H9 (cell line): ENCODE results near the gene ROCK2. TPM values are rescaled to one million over a fixed set of nuclear protein-coding genes. Genes with fewer than 3 reads are reported as not detected.

Source experiments
- DNase-seq: peaks from one replicate; pipeline ENCODE4 v3.0.0-alpha.2; 2017
- H2AFZ ChIP-seq: one replicate; pipeline ENCODE4 v1.6.1; 2013; ENCODE audit warnings: mild to moderate bottlenecking, low read length, control low read depth, moderate library complexity
- H2AK5ac ChIP-seq: 2 replicates; pipeline ENCODE4 v1.6.1; 2013; ENCODE audit warnings: low read length, control low read depth, mixed read lengths; ENCODE audit not compliant: insufficient read length
- H2BK120ac ChIP-seq: one replicate; pipeline ENCODE4 v1.6.1; 2013; ENCODE audit warnings: low read depth, mild to moderate bottlenecking, low read length, control low read depth, inconsistent platforms; ENCODE audit not compliant: poor library complexity, severe bottlenecking
- H2BK12ac ChIP-seq: 2 replicates; pipeline ENCODE4 v1.6.1; 2013; ENCODE audit warnings: low read length, control low read depth, mixed read lengths, low read depth; ENCODE audit not compliant: insufficient read length
- H2BK15ac ChIP-seq: 2 replicates; pipeline ENCODE4 v1.6.1; 2013; ENCODE audit warnings: low read depth, low read length, control low read depth
- H2BK20ac ChIP-seq: one replicate; pipeline ENCODE4 v1.6.1; 2013; ENCODE audit warnings: low read depth, mild to moderate bottlenecking, low read length, control low read depth, inconsistent platforms; ENCODE audit not compliant: poor library complexity, severe bottlenecking
- H2BK5ac ChIP-seq: 2 replicates; pipeline ENCODE4 v1.6.1; 2013; ENCODE audit warnings: low read length, control low read depth, mixed read lengths; ENCODE audit not compliant: insufficient read length
- H3K14ac ChIP-seq: 2 replicates; pipeline ENCODE4 v1.6.1; 2013; ENCODE audit warnings: low read length, control low read depth; ENCODE audit not compliant: insufficient read depth
- H3K18ac ChIP-seq: 2 replicates; pipeline ENCODE4 v1.6.1; 2013; ENCODE audit warnings: low read depth, mild to moderate bottlenecking, mixed read lengths, low read length, control low read depth; ENCODE audit not compliant: insufficient read length
- H3K23ac ChIP-seq: 2 replicates; pipeline ENCODE4 v1.6.1; 2013; ENCODE audit warnings: low read length, control low read depth, mixed read lengths, low read depth; ENCODE audit not compliant: insufficient read length
- H3K23me2 ChIP-seq: 2 replicates; pipeline ENCODE4 v1.6.1; 2013; ENCODE audit warnings: low read depth, mild to moderate bottlenecking, mixed read lengths, low read length, control low read depth; ENCODE audit not compliant: insufficient read length, poor library complexity, severe bottlenecking
- H3K27ac ChIP-seq: 2 replicates; pipeline ENCODE4 v1.5.1; 2013; ENCODE audit warnings: low read length, control low read depth, mixed read lengths, low read depth; ENCODE audit not compliant: insufficient read length
- H3K27me3 ChIP-seq: 2 replicates; pipeline ENCODE4 v1.6.1; 2013; ENCODE audit warnings: low read length, control low read depth, inconsistent platforms; ENCODE audit not compliant: insufficient read depth
- H3K4ac ChIP-seq: 2 replicates; pipeline ENCODE4 v1.6.1; 2013; ENCODE audit warnings: low read depth, mild to moderate bottlenecking, control low read depth, inconsistent platforms, low read length, moderate library complexity
- H3K4me1 ChIP-seq: 2 replicates; pipeline ENCODE4 v1.6.1; 2013; ENCODE audit warnings: low read length, control low read depth, inconsistent platforms; ENCODE audit not compliant: insufficient read depth
- H3K4me2 ChIP-seq: 2 replicates; pipeline ENCODE4 v1.6.1; 2013; ENCODE audit warnings: low read length, control low read depth, mixed read lengths; ENCODE audit not compliant: insufficient read length, insufficient read depth
- H3K56ac ChIP-seq: 2 replicates; pipeline ENCODE4 v1.6.1; 2013; ENCODE audit warnings: low read depth, mild to moderate bottlenecking, mixed read lengths, low read length, control low read depth; ENCODE audit not compliant: insufficient read length
- H3K79me1 ChIP-seq: 2 replicates; pipeline ENCODE4 v1.6.1; 2013; ENCODE audit warnings: low read depth, mild to moderate bottlenecking, moderate library complexity, low read length, control low read depth, inconsistent platforms; ENCODE audit not compliant: insufficient read depth, poor library complexity, severe bottlenecking
- H3K79me2 ChIP-seq: 2 replicates; pipeline ENCODE4 v1.6.1; 2013; ENCODE audit warnings: low read length, control low read depth, inconsistent platforms; ENCODE audit not compliant: insufficient read depth
- H3K9ac ChIP-seq: 2 replicates; pipeline ENCODE4 v1.6.1; 2013; ENCODE audit warnings: low read length, control low read depth, mixed read lengths; ENCODE audit not compliant: insufficient read length; ENCODE audit errors: extremely low read depth
- H3K9me3 ChIP-seq: one replicate; pipeline ENCODE4 v1.6.1; 2013; ENCODE audit warnings: low read depth, low read length, inconsistent platforms; ENCODE audit not compliant: control insufficient read depth
- H3T11ph ChIP-seq: one replicate; pipeline ENCODE4 v1.6.1; 2013; ENCODE audit warnings: mild to moderate bottlenecking, low read length, control low read depth, inconsistent platforms
- H4K20me1 ChIP-seq: one replicate; pipeline ENCODE4 v1.6.1; 2013; ENCODE audit not compliant: control insufficient read depth, insufficient read length, insufficient read depth
- H4K5ac ChIP-seq: 2 replicates; pipeline ENCODE4 v1.6.1; 2013; ENCODE audit warnings: low read depth, mild to moderate bottlenecking, mixed read lengths, low read length, control low read depth; ENCODE audit not compliant: insufficient read length
- H4K8ac ChIP-seq: replicated peaks from 2 replicates; pipeline ENCODE4 v1.6.1; 2013; ENCODE audit warnings: low read length, control low read depth, mixed read lengths, low read depth; ENCODE audit not compliant: insufficient read length
- H4K91ac ChIP-seq: 2 replicates; pipeline ENCODE4 v1.6.1; 2013; ENCODE audit warnings: low read depth, mild to moderate bottlenecking, moderate library complexity, mixed read lengths, low read length, control low read depth; ENCODE audit not compliant: insufficient read length
- H3K27ac Mint-ChIP-seq, 3 experiments: 2 replicates in 2 of 3; 3 replicates in 1 of 3; pipeline ENCODE4 v1.8.0; 2020 to 2021; ENCODE audit warnings: mixed read lengths in 3 of 3, mild to moderate bottlenecking in 1 of 3, moderate library complexity in 1 of 3
- H3K27me3 Mint-ChIP-seq: 2 replicates; pipeline ENCODE4 v1.8.0; 2021; ENCODE audit warnings: low read depth, mild to moderate bottlenecking, moderate library complexity, mixed read lengths
- H3K36me3 Mint-ChIP-seq, 3 experiments: 2 replicates in 2 of 3; 3 replicates in 1 of 3; pipeline ENCODE4 v1.8.0; 2020 to 2021; ENCODE audit warnings: low read depth in 3 of 3, mixed read lengths in 3 of 3; ENCODE audit not compliant: insufficient read depth in 1 of 3
- H3K4me1 Mint-ChIP-seq, 2 experiments: 2 replicates each; pipeline ENCODE4 v1.8.0; 2020; ENCODE audit warnings: mixed read lengths in 2 of 2
- H3K4me3 Mint-ChIP-seq, 2 experiments: 2 replicates in 1 of 2; 3 replicates in 1 of 2; pipeline ENCODE4 v1.8.0; 2020 to 2021; ENCODE audit warnings: mild to moderate bottlenecking in 2 of 2, mixed read lengths in 2 of 2, moderate library complexity in 1 of 2
- H3K9me3 Mint-ChIP-seq, 2 experiments: 2 replicates in 1 of 2; 3 replicates in 1 of 2; pipeline ENCODE4 v1.8.0; 2020; ENCODE audit warnings: mild to moderate bottlenecking in 2 of 2, mixed read lengths in 2 of 2, moderate library complexity in 1 of 2
- CTCF ChIP-seq: fragments of 200-600 bp; sonication (generic); conservative IDR thresholded peaks from 3 replicates; pipeline ENCODE4 v1.8.0; 2021; ENCODE audit warnings: antibody characterized with exemption, mild to moderate bottlenecking
- WGBS: extraction: QIAGEN DNeasy Blood & Tissue Kit; methylation state at CpG from one replicate; pipeline ENCODE4 v1.1.7; 2013; ENCODE audit warnings: missing lambda C conversion rate, low lambda C conversion rate, mixed read lengths; ENCODE audit not compliant: insufficient read length; ENCODE audit errors: extremely low coverage; 5-methylcytosine and 5-hydroxymethylcytosine counted together
- total RNA-seq: library from RNA; stranded (reverse); gene quantifications from 2 replicates; pipeline ENCODE4 v1.2.1, GENCODE V29; 2021

Gene ROCK2
- total RNA-seq, 1 experiment from 2014 or later = 33.2 TPM

- no peak for DNase-seq
- Histone ChIP-seq H2AFZ (no peak overlapping the region), H3K4me1 (no peaks in the 10 kb centered on the region)
These were observed 57.7 kb downstream of the ROCK2 start for GRCh38 chr2:11286749-11287148.

More at GRCh38 chr2:11286749-11287148, 57.7 kb downstream of the ROCK2 start:
- no CpG with 5 or more reads among the region's 1 CpG for WGBS
- H3K4me3 Mint-ChIP-seq = no peak overlapping the region
- Histone ChIP-seq H2AK5ac (no peak overlapping the region), H3K23me2 (no peaks in the 10 kb centered on the region), H3K56ac (no peak overlapping the region), H4K8ac (no peak overlapping the region), H3K18ac (no peak overlapping the region), H2BK15ac (no peak overlapping the region), H3K23ac (no peak overlapping the region), H2BK20ac (no peak overlapping the region), H3K4me2 (no peak overlapping the region), H3K79me2 (peaks cover 3% of the 10 kb centered on the region; the same call in 1 of the 2 replicates), H3K79me1 (peaks cover 9% of the 10 kb centered on the region), H2BK120ac (no peak overlapping the region), H3K4ac (no peak overlapping the region), H4K20me1 (no peaks in the 10 kb centered on the region), H4K91ac (no peak overlapping the region), H3K9ac (no peak overlapping the region), H3K27ac (no peak overlapping the region), H2BK12ac (no peak overlapping the region), H3K27me3 (no peaks in the 10 kb centered on the region), H3T11ph (no peak overlapping the region), H3K14ac (no peak overlapping the region), H2BK5ac (no peak overlapping the region), H3K9me3 (no peaks in the 10 kb centered on the region), H4K5ac (no peak overlapping the region)
- no peak for TF ChIP-seq CTCF
- no peaks in the 10 kb centered on the region; a peak in 1 of 5 replicates for H3K9me3 Mint-ChIP-seq
- H3K4me1 Mint-ChIP-seq = peaks cover 5 to 16% of the 10 kb centered on the region in 2 experiments; a peak in 3 of 4 replicates
- H3K27me3 Mint-ChIP-seq = no peaks in the 10 kb centered on the region
- H3K36me3 Mint-ChIP-seq = peaks cover 18 to 31% (median 30%) of the 10 kb centered on the region in 3 experiments
- no peak overlapping the region for H3K27ac Mint-ChIP-seq
